Duodenal mucosa (tissue), 2 donors: ENCODE results near the gene ZNF496.
"Not testable (repeated sequence)": the region's sequence is repeated elsewhere in the genome, so short reads cannot be mapped to it uniquely, and the experiment has no call there.

Experiments
- H3K27ac ChIP-seq: one replicate; pipeline ENCODE4 v1.7.0; 2013; ENCODE audit warnings: low read depth, low read length
- H3K27me3 ChIP-seq, 2 donors: one replicate each; pipeline ENCODE4 v1.7.0; 2013; ENCODE audit warnings: low read length in 2 of 2, control low read depth in 1 of 2; ENCODE audit not compliant: insufficient read depth in 2 of 2, control insufficient read depth in 1 of 2
- H3K36me3 ChIP-seq, 2 donors: one replicate each; pipeline ENCODE4 v1.7.0; 2013; ENCODE audit warnings: low read length in 2 of 2, control low read depth in 1 of 2; ENCODE audit not compliant: insufficient read depth in 2 of 2, control insufficient read depth in 1 of 2
- H3K4me1 ChIP-seq, 2 donors: one replicate each; pipeline ENCODE4 v1.7.0; 2013; ENCODE audit warnings: low read length in 2 of 2, control low read depth in 1 of 2; ENCODE audit not compliant: insufficient read depth in 2 of 2, control insufficient read depth in 1 of 2
- H3K4me3 ChIP-seq, 2 donors: one replicate each; pipeline ENCODE4 v1.7.0; 2013; ENCODE audit warnings: low read length in 2 of 2, low read depth in 1 of 2
- H3K9ac ChIP-seq, 2 donors: one replicate each; pipeline ENCODE4 v1.7.0; 2013; ENCODE audit warnings: low read length in 2 of 2, low read depth in 1 of 2
- H3K9me3 ChIP-seq, 2 donors: one replicate each; pipeline ENCODE4 v1.7.0; 2013; ENCODE audit warnings: low read length in 2 of 2, control low read depth in 1 of 2; ENCODE audit not compliant: control insufficient read depth in 1 of 2

Gene ZNF496

GRCh38 chr1:247359559-247359958, 27.9 kb upstream of the ZNF496 start:
- H3K9me3 ChIP-seq = no peaks in the 10 kb centered on the region
- no peak overlapping the region for H3K4me3 ChIP-seq
- H3K36me3 ChIP-seq = no peaks in the 10 kb centered on the region
- no peaks in the 10 kb centered on the region for H3K27me3 ChIP-seq
- no peak overlapping the region for H3K9ac ChIP-seq
- no peak overlapping the region for H3K27ac ChIP-seq
- peaks cover 0 to 6% of the 10 kb centered on the region in 2 donors for H3K4me1 ChIP-seq

DNA sequence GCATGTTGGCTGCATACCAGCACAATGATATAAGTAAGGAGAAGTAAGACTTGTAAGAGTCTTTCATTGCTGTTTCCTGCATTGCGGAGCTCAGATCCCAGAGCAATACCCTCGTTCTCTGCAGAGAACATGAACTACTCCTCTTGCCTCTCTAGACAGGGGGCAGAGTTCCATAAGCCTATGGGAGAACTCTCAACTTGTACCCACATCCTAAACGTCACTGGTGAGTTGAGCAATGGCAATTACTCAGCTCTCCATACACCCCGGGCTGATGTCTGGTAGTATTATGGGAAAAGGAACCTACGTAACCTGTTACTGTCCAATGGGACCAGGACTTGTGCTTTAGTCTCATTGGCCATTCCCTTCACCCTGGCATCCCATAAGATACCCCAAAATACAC, 27.3 kb upstream of the ZNF496 start:
- Histone ChIP-seq H3K27me3 (no peaks in the 10 kb centered on the region), H3K36me3 (no peaks in the 10 kb centered on the region), H3K4me3 (no peak overlapping the region), H3K9me3 (no peaks in the 10 kb centered on the region), H3K27ac (no peak overlapping the region), H3K9ac (no peak overlapping the region), H3K4me1 (peaks cover 0 to 6% of the 10 kb centered on the region in 2 donors)

GRCh38 chr1:247357781-247358211, 26.1 kb upstream of the ZNF496 start:
- H3K4me3 ChIP-seq = no peak overlapping the region
- no peak overlapping the region for H3K9ac ChIP-seq
- H3K27me3 ChIP-seq = no peaks in the 10 kb centered on the region
- no peaks in the 10 kb centered on the region for H3K9me3 ChIP-seq
- H3K4me1 ChIP-seq = peaks cover 0 to 6% of the 10 kb centered on the region in 2 donors
- no peak overlapping the region for H3K27ac ChIP-seq
- H3K36me3 ChIP-seq = no peaks in the 10 kb centered on the region

GRCh38 chr1:247357052-247357780, 25.5 kb upstream of the ZNF496 start:
- Histone ChIP-seq H3K27ac (peak overlapping the region; percentile 13), H3K4me1 (peaks cover 0 to 6% of the 10 kb centered on the region in 2 donors), H3K9ac (no peak overlapping the region), H3K9me3 (no peaks in the 10 kb centered on the region), H3K27me3 (no peaks in the 10 kb centered on the region), H3K36me3 (no peaks in the 10 kb centered on the region), H3K4me3 (no peak overlapping the region)

DNA sequence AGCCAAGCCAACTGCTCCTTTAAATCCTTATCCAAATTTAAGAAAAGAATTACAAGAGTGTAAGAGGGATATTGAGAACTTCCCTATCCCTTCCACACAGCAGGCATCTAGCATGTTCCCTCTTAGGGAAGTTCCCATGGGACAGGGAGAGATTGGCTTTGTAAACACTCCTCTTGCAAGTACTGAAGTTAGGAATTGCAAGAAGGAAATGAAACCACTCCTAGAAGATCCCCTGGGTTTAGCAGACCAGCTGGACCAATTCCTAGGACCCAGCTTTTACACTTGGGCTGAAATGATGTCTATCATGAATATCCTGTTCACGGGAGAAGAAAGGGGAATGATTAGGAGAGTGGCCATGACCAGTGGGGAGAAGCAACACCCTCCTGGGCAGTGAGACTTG, 23.5 kb upstream of the ZNF496 start:
- not testable (repeated sequence) for H3K27ac ChIP-seq, H3K9ac ChIP-seq

DNA sequence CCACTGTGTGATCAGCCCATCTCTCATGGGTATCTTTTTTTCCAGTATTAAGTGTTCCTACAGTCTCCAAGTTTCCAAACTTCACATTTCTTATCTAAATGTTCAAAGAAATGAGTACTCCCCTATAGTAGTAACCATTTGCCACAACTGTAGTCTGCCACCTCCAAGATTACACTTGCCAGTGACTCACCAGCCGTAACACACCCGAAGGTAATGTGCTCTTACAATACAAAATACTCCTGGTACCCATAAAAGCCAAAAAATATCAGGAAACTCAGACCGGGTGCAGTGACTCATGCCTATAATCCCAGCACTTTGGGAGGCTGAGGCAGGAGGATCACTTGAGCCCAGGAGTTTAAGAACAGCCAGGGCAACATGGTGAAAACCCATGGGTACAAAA, 20.5 kb upstream of the ZNF496 start:
- Histone ChIP-seq H3K27me3 (peaks cover 0 to 4% of the 10 kb centered on the region in 2 donors), H3K9ac (no peak overlapping the region), H3K36me3 (no peaks in the 10 kb centered on the region), H3K9me3 (no peaks in the 10 kb centered on the region), H3K27ac (no peak overlapping the region), H3K4me3 (no peak overlapping the region), H3K4me1 (no peaks in the 10 kb centered on the region)

More for the DNA sequence above, 23.5 kb upstream of the ZNF496 start:
- H3K4me1 ChIP-seq, H3K27me3 ChIP-seq, H3K9me3 ChIP-seq, H3K36me3 ChIP-seq, H3K4me3 ChIP-seq: not testable (repeated sequence)

- H3K27ac ChIP-seq = no peak overlapping the region
- H3K4me1 ChIP-seq = no peaks in the 10 kb centered on the region
- peaks cover 0 to 4% of the 10 kb centered on the region in 2 donors for H3K27me3 ChIP-seq
- no peak overlapping the region for H3K9ac ChIP-seq
- no peak overlapping the region for H3K4me3 ChIP-seq
- H3K36me3 ChIP-seq = no peaks in the 10 kb centered on the region
- no peaks in the 10 kb centered on the region for H3K9me3 ChIP-seq
Observed at GRCh38 chr1:247350587-247350986, 18.9 kb upstream of the ZNF496 start.

GRCh38 chr1:247347477-247348222, 16.0 kb upstream of the ZNF496 start:
- Histone ChIP-seq H3K36me3 (no peaks in the 10 kb centered on the region), H3K27ac (no peak overlapping the region), H3K9ac (no peak overlapping the region), H3K27me3 (peaks cover 0 to 4% of the 10 kb centered on the region in 2 donors), H3K4me3 (no peak overlapping the region), H3K4me1 (no peaks in the 10 kb centered on the region), H3K9me3 (no peaks in the 10 kb centered on the region)

- Histone ChIP-seq H3K27me3 (no peaks in the 10 kb centered on the region), H3K4me1 (no peaks in the 10 kb centered on the region), H3K4me3 (no peak overlapping the region), H3K9ac (no peak overlapping the region), H3K27ac (no peak overlapping the region), H3K9me3 (no peaks in the 10 kb centered on the region), H3K36me3 (no peaks in the 10 kb centered on the region)
Observed at GRCh38 chr1:247345881-247346280, 14.2 kb upstream of the ZNF496 start.

DNA sequence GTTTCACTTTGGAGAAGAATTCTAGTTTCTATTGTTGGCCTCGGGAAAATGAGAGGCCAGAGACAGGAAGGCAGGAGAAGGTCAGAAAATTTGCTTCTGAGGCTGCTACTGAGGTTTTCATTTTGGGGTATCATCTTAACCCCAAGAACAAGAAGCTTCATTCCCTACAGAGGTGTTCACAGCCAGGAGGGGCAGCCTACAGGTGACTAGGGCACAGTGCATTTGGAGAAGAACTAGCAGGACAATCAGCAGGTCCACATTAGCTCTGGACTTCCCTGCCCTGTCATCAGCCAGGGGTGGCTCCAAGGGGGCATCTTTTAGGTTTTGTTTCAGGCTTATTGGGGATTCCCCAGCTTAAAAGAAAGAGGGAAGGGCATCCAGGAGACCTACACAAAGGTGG, 12.1 kb upstream of the ZNF496 start:
- no peaks in the 10 kb centered on the region for H3K36me3 ChIP-seq
- H3K27ac ChIP-seq = no peak overlapping the region
- no peak overlapping the region for H3K4me3 ChIP-seq
- no peak overlapping the region for H3K9ac ChIP-seq
- no peaks in the 10 kb centered on the region for H3K9me3 ChIP-seq
- H3K4me1 ChIP-seq = no peaks in the 10 kb centered on the region
- H3K27me3 ChIP-seq = no peaks in the 10 kb centered on the region
